HAP-1 (cell line): ENCODE data around the gene IL1RL2.
A peak's percentile ranks its signal among the peaks of the same experiment; 100 is the strongest.

Experiments
- DNase-seq, 2 experiments: peaks; one replicate each; pipeline ENCODE4 v3.0.0-alpha.2; 2016 to 2020; ENCODE audit warnings: low spot score in 2 of 2
- H3K27me3 ChIP-seq: fragments of 250-450 bp; sonication (Bioruptor Pico); 2 replicates; pipeline ENCODE4 v1.5.1; 2020; ENCODE audit warnings: low read depth, mild to moderate bottlenecking, moderate library complexity
- H3K36me3 ChIP-seq: fragments of 250-450 bp; sonication (Bioruptor Pico); replicated peaks from 2 replicates; pipeline ENCODE4 v1.5.1; 2020; ENCODE audit warnings: mild to moderate bottlenecking
- H3K4me1 ChIP-seq: fragments of 250-450 bp; sonication (Bioruptor Pico); 2 replicates; pipeline ENCODE4 v1.5.1; 2020; ENCODE audit warnings: mild to moderate bottlenecking
- H3K4me3 ChIP-seq: fragments of 250-450 bp; sonication (Bioruptor Pico); 2 replicates; pipeline ENCODE4 v1.5.1; 2020; ENCODE audit warnings: mild to moderate bottlenecking, moderate library complexity
- H3K9me3 ChIP-seq: fragments of 250-450 bp; sonication (Bioruptor Pico); 2 replicates; pipeline ENCODE4 v1.5.1; 2020; ENCODE audit warnings: mild to moderate bottlenecking, moderate library complexity
- in situ Hi-C: fragments of 300-500 bp; cut with MboI; formaldehyde crosslinking; loops from 3 replicates; pipeline ENCODE4 v1.14.3; 2020; ENCODE audit warnings: low sequenced_read_pairs, inconsistent platforms, mixed read lengths

IL1RL2 gene

DNA sequence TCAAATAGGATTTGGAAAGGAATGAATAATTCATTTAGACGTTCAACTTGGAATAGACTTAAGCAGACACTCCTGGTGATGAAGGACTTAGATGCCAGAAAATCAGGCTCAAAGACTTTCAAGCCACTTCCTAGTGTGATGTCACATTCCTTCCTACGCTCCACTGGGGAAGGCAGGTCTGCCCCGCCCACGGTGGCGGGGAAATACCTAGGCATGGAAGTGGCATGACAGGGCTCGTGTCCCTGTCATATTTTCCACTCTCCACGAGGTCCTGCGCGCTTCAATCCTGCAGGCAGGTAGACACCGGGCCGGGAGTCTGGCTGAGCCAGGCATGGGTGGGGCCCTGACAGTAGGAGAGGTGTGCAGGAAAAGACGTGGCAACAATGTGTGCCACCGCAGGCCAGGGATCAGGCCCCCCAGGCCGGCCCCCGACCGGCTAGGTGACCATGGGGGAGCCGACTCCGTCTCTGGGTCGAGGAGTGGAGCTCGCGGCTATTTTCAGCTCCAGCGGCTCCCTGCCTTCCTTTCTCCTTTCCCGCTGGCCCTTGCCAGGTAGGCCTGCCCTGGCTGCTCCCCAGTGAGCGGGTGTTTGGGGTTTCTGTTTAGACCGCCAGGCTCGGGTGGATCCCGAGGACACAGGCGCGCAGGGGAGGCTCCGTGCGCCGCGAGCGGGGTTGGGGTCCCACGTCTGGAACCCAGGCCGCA, at the start of gene IL1RL2:
Gene IL1RL2 (plus strand): TSS at position 233 of the 705 bp plus-strand sequence. CDS start 845 bp downstream, outside the sequence.
- Histone ChIP-seq H3K4me1 (no peaks in the 10 kb centered on the region), H3K27me3 (no peaks in the 10 kb centered on the region), H3K36me3 (no peaks in the 10 kb centered on the region), H3K9me3 (no peaks in the 10 kb centered on the region), H3K4me3 (no peak within 1 kb of the TSS)
- in situ Hi-C loops: no loop called here
- no peak for DNase-seq

- Histone ChIP-seq H3K4me1 (no peaks in the 10 kb centered on the region), H3K9me3 (no peaks in the 10 kb centered on the region), H3K27me3 (no peaks in the 10 kb centered on the region), H3K36me3 (no peaks in the 10 kb centered on the region), H3K4me3 (no peak overlapping the region)
- in situ Hi-C loops: no loop called here
- DNase-seq: no peak
These were observed 49.7 kb upstream of the IL1RL2 start for GRCh38 chr2:102137138-102137537.

- Histone ChIP-seq H3K36me3 (no peaks in the 10 kb centered on the region), H3K9me3 (no peaks in the 10 kb centered on the region), H3K4me1 (no peaks in the 10 kb centered on the region), H3K27me3 (no peaks in the 10 kb centered on the region), H3K4me3 (no peak overlapping the region)
- no peak for DNase-seq
- in situ Hi-C loops: no loop called here
These were observed 48.5 kb upstream of the IL1RL2 start for GRCh38 chr2:102138331-102138730.

GRCh38 chr2:102139851-102140250, 47.0 kb upstream of the IL1RL2 start:
- H3K9me3 ChIP-seq: no peaks in the 10 kb centered on the region
- in situ Hi-C loops: no loop called here
- H3K36me3 ChIP-seq: no peaks in the 10 kb centered on the region
- H3K4me3 ChIP-seq: no peak overlapping the region
- H3K4me1 ChIP-seq: no peaks in the 10 kb centered on the region
- DNase-seq: no peak
- no peaks in the 10 kb centered on the region for H3K27me3 ChIP-seq

GRCh38 chr2:102140377-102140776, 46.4 kb upstream of the IL1RL2 start:
- H3K27me3 ChIP-seq: no peaks in the 10 kb centered on the region
- no peak for DNase-seq
- no peaks in the 10 kb centered on the region for H3K36me3 ChIP-seq
- in situ Hi-C loops: no loop called here
- no peak overlapping the region for H3K4me3 ChIP-seq
- no peaks in the 10 kb centered on the region for H3K4me1 ChIP-seq
- no peaks in the 10 kb centered on the region for H3K9me3 ChIP-seq

GRCh38 chr2:102141011-102141943, 45.5 kb upstream of the IL1RL2 start:
- in situ Hi-C loops: no loop called here
- Histone ChIP-seq H3K4me3 (no peak overlapping the region), H3K4me1 (no peaks in the 10 kb centered on the region), H3K27me3 (no peaks in the 10 kb centered on the region), H3K9me3 (no peaks in the 10 kb centered on the region), H3K36me3 (no peaks in the 10 kb centered on the region)
- DNase-seq: no peak

DNA sequence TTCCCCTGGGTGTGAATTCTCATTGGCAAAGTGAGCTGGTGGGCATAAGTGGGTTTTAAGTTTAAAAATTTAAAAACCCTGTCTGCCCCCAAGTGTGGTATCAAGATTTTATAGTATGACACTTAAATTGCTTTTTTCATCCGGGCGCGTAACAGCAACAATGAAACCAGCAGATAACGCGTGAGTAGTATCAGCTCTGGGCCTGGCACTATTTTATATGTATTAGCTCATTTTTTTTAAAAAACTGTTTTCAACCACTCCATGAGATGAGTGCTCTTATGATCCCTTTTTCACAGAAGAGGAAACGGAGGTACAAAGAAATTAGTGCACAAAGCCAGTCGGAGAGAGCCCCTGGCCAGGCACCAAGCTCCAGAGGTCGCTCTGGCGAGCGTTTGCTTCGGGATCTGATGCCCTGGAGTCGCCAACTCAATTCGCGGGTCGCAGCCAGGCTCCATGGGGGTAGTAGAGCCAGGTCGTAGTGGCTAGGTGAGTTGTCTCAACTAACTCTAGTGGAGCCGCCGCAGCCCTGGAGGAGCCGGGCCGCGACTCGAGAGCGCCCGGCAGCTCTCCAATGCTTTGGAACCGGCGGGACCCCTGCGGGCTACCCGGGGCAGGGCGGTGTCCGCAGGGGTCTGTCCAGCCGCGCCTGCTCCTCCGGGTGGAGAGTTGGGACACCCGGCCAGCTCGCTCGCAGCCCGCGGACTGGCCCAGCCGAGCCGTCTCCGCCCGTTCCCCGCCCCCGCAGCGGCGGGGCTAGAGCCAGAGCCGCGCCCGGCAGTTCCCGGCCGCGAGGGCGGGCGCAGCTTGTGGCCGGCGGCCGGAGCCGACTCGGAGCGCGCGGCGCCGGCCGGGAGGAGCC, 44.6 kb upstream of the IL1RL2 start, which contains the start of gene IL1R1:
Gene IL1R1 (plus strand): TSS at position 777 of the 859 bp plus-strand sequence. CDS start 14,979 bp downstream, outside the sequence.
- in situ Hi-C loops: no loop called here
- Histone ChIP-seq H3K4me1 (no peaks in the 10 kb centered on the region), H3K27me3 (no peaks in the 10 kb centered on the region), H3K36me3 (no peaks in the 10 kb centered on the region), H3K4me3 (no peak within 1 kb of the TSS), H3K9me3 (no peaks in the 10 kb centered on the region)
- DNase-seq: no peak

DNA sequence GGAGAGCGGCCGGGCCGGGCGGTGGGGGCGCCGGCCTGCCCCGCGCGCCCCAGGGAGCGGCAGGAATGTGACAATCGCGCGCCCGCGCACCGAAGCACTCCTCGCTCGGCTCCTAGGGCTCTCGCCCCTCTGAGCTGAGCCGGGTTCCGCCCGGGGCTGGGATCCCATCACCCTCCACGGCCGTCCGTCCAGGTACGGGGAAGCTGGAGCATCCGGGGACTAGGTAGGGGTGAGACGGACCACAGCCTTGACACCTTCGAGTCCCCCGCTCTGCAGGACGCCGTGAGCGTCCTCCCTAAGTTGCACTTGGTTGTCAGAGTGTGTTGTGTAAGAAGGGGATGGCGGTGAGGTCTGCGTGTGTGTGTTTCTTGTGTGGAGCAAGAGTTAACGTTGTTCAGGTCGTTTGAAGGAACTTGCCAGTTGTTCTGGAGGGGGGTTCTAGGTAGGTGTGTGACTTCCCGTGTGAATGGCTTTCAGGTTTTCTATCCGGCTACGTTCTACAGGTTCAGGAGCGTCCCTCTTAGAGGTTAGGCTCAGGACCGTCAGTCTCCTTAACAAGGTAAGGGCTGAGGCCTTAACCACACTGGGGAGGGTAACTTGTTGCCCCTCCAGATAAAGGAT, 43.9 kb upstream of the IL1RL2 start:
- peak in 1 of 2 experiments; percentile 8 for DNase-seq
- Histone ChIP-seq H3K27me3 (no peaks in the 10 kb centered on the region), H3K9me3 (no peaks in the 10 kb centered on the region), H3K4me3 (no peak overlapping the region), H3K4me1 (no peaks in the 10 kb centered on the region), H3K36me3 (no peaks in the 10 kb centered on the region)
- in situ Hi-C loops: no loop called here

DNA sequence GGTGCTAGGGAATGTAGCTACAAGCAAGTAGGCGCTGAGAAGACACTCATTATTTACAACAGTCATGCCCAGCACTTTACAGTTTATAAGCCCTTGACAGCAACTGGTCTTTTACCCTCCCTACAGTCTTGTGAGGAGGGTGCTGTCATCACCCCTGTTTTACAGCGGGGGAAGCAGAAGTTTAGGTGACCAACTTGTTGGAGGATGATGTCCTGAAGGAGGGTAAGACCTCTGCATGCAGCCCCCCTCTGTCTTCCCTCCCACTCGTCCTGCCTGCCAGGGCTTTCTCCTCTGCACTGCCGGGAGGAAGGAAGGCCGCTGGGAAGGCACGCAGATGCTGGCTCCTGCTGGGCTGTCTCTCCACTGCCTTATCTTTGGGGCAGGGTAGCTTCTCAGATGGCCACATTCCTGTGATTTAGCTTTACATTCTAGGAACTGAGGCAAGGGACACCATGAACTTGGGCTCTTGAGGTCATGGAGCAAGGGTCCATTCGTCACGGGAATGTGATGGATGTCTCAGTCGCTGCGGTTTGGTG, 43.3 kb upstream of the IL1RL2 start:
- Histone ChIP-seq H3K9me3 (no peaks in the 10 kb centered on the region), H3K4me3 (no peak overlapping the region), H3K27me3 (no peaks in the 10 kb centered on the region), H3K36me3 (no peaks in the 10 kb centered on the region), H3K4me1 (no peaks in the 10 kb centered on the region)
- no peak for DNase-seq
- in situ Hi-C loops: no loop called here

- in situ Hi-C loops: no loop called here
- H3K4me3 ChIP-seq: no peak overlapping the region
- H3K27me3 ChIP-seq: no peaks in the 10 kb centered on the region
- no peaks in the 10 kb centered on the region for H3K36me3 ChIP-seq
- H3K4me1 ChIP-seq: no peaks in the 10 kb centered on the region
- no peak for DNase-seq
- H3K9me3 ChIP-seq: no peaks in the 10 kb centered on the region
These were observed 42.7 kb upstream of the IL1RL2 start for GRCh38 chr2:102144128-102144527.

DNA sequence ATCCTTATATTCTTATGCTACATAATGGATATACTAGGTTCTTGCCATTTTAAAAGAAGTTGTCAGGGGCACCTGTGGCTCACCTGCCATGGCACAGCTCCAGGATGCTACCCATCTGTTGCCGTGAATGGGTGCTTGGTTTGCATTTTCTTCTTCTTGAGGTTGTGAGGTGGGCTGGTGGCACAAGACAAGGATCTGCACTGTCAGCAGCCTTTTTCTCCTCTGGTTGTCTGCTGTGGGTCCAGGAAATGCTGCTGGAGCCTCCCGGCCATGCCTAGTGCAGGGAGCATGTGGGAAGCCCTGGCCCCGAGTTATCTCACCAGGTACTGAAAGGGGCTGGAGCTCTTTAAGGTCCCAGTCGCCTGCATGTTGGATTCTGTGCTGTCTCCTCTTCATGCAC, 41.7 kb upstream of the IL1RL2 start:
- no peaks in the 10 kb centered on the region for H3K9me3 ChIP-seq
- H3K4me1 ChIP-seq: no peaks in the 10 kb centered on the region
- no peaks in the 10 kb centered on the region for H3K27me3 ChIP-seq
- H3K4me3 ChIP-seq: no peak overlapping the region
- no peak for DNase-seq
- in situ Hi-C loops: no loop called here
- no peaks in the 10 kb centered on the region for H3K36me3 ChIP-seq

GRCh38 chr2:102145934-102146333, 40.9 kb upstream of the IL1RL2 start:
- Histone ChIP-seq H3K4me1 (no peaks in the 10 kb centered on the region), H3K27me3 (no peaks in the 10 kb centered on the region), H3K9me3 (no peaks in the 10 kb centered on the region), H3K4me3 (no peak overlapping the region), H3K36me3 (no peaks in the 10 kb centered on the region)
- DNase-seq: no peak
- in situ Hi-C loops: no loop called here

DNA sequence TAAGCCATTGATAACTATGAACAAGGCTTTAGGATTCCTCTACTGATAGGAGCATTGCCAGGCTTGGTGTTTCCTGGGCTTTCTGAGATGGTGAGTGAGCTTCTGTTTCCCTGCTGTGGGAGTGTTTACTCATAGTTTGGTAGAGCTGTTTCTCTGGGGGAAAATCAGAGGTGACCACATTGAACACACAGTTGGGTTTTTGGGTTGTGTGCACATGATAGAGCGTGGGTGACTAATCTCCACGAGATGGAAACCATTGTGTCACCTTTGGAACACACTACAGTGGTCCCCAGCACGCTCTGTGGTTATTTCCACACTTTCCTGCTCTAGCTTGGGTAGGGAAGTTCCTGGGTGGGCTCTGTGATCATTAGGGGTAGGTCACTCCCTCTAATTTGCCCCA, 38.9 kb upstream of the IL1RL2 start:
- Histone ChIP-seq H3K4me3 (no peak overlapping the region), H3K27me3 (no peaks in the 10 kb centered on the region), H3K36me3 (no peaks in the 10 kb centered on the region), H3K9me3 (no peaks in the 10 kb centered on the region), H3K4me1 (no peaks in the 10 kb centered on the region)
- in situ Hi-C loops: no loop called here
- DNase-seq: no peak
